Cortex of kidney (tissue), 1 donor: Measurements from ENCODE around the gene ARHGAP26.
"Not testable (repeated sequence)": the region's sequence is repeated elsewhere in the genome, so short reads cannot be mapped to it uniquely, and the experiment has no call there.

ENCODE experiments used
- DNase-seq: peaks from one replicate; lab custom pipeline; 2025; lab: John Stamatoyannopoulos, UW

ARHGAP26 gene

DNA sequence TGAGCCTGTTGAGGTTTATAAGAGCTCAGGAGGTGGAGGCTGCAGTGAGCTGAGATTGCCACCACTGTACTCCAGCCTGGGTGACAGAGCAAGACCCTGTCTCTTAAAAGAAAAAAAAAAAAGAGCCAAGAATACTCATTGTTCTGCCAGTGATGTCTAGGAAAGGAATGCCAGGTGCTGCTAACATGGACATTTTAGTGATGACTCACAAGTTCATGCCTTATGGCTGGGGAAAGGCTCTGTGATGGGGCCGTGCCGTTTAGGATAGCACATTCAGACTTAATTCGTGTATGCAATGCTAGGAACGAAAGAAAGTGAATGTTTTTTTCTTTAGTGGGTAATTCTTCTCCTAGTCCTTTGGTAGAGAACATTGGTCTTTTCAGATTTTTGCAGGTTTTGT, 134.2 kb downstream of the ARHGAP26 start:
- DNase-seq, result no peak

DNA sequence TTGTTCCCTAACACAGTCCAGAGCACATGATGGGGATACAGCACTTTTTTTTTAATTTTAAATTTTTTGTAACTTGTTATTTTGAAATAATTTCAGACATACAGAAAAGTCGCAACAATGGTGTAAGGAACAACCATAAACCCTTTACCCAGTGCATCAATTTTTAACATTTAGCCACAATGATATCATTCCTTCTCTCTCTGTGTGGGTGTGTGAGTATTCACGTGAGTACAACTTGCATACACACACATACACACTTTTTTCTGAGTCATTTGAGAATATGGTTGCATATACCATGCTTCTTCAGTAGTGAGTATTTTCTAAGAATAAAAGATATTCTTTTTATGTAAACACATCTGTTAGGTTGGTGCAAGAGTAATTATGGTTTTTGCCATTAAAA, 135.2 kb downstream of the ARHGAP26 start:
- no peak for DNase-seq

DNA sequence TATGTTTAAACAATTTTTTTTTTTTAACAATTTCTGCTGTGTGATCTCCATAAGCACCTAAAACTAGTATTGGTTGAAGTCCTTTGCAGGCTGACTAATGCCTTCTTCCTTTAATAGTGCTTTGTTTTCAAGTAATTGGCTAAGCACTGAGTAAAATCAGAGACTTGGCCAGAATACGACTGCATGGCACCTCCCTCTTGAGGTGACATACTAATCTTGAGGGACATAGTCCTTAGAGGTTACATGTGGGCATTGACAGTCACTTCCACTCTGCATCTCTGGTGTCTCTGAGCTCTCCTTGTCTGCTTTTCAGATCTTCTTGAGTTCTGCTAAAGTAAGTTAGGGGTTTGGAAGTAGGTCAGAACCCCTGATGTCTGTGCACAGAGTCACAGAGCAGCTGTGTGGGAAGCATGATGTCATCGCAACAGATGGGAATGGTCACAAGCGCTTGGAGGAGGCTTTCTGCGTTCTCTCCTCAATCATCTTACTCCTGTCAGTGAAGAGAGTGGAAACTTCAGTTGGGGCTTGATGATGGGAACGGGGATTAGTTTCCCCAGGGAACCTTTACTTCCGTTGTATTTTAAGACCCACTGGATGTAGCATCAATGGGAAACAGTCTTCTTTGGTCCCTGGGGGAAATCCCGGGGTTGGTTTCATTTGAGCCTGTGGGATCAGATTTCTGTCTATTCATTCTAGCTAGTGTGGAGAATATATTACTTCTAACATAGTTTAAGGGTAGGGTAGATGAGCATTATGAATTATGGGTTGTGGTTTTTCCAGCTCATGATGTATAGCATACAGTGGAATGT, 136.9 kb downstream of the ARHGAP26 start:
- no peak for DNase-seq

DNA sequence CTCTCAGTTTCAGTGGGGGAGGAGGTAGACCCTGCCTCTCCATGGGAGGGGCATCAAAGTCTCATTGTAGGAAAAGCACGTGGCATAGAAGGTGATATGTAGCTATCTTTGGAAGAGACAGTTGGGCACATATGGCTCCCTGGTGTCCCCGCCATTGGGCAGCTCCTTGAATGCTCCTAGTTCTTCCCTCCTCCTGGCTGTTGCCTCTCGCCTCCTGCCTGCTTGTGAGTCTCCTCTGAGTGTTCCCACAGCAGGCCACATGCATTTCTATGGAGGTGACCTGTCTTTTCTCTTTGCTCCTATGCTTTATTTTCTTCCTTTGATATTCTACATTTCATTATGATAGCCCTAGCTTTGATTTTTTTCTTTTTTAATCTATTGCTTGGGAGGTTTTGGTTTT, 138.5 kb downstream of the ARHGAP26 start:
- no peak for DNase-seq

DNA sequence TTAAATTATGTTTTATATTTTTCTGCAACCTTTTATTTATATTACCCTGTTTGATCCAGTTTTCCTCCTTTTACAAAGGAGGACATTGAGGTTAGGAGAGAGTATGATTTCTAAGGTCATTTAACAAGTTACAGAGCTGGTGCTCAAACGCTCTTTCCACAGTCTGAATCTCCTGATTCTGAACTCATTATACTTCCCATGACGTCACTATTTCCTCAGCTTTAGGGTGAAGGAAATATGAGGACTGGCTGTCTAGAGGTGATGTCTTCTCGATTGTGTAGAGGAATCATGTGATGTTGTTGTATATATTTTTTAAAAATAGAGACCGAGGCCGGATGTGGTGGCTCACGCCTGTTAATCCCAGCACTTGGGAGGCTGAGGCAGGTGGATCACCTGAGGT, 140.0 kb downstream of the ARHGAP26 start:
- DNase-seq, result no peak

DNA sequence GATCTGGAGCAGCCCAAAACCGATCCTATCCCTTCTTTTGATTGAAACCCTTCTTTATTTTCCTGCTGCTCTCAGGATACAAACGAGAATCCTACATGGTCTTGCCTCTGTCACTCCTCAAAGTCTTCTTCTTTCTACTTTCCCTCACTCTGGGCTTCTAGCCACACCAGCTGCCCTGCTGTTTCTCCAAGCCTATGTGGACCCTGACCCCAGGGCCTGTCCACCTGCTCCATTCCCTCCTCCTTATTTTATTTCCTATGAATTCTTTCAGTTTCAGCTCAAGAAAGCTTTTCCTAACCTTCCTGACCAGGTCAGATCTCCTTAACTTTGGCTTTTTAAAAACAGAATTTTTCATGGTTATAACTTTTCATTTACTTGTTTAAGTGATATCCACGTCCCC, 141.0 kb downstream of the ARHGAP26 start:
- DNase-seq, result no peak

DNA sequence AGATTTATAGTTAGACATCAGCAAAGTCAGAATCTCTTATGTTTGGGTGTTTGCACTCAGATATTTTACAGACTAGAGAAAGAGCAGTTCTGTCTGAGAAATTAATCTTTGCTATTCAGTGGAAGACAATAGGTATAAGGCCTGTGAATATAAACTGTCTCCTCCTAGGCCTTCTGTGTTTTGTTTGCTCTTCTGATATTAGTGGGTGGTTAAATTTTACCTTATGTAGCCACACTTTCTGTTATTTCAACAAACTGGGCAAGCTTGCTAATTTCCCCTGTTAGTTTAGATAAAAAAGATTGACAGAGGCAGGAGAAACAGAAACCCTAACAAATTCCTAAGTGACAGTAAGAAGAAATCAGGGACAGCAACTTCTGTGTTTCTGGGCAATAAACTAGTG, 141.6 kb downstream of the ARHGAP26 start:
- DNase-seq, result no peak

DNA sequence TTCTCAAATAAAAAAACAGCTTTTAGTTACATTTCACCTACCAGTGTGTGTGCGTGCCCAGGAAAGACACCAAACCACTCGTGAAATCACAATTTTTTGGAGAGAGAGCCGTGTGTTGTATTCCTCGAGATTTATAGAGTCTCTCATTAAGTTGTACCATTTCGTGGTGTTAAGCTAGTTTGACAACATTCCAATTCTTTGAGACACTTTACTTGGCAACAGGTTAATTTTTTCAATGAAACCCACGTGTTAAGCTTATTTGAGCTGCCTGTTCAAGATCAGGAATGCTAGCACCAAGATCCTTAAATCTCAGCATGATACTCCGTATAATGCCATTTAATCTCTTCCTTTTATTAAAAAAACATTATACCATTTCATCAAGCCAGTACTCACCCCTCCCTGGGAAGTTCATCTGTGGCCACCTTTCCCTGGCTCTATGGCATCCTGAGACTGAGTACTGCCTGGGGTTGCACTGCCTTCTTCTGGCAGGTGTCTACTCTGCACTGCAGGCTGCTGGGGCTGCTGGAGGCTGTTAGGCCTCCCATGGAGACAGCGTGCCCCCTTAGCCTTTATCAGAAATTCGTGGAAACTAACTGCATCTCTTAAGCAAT, 143.7 kb downstream of the ARHGAP26 start:
- DNase-seq, result no peak

DNA sequence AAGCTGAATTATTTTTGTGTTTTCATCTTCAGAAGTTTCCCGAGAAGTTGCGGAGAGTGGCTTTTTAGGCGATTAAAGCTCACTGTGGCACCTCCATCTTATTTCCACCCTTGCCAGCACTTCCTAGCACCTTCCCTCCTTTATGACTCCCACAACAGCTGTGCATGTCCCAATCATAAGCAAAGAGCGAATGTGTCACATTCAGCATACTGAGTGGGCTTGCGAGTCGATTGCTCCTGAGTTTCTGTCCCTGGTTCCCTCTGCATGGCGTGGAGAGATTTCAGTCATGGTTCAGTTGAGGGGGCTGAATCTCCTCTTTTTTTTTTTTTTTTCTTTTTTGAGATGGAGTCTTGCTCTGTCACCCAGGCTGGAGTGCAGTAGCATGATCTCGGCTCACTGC, 144.9 kb downstream of the ARHGAP26 start:
- no peak for DNase-seq

DNA sequence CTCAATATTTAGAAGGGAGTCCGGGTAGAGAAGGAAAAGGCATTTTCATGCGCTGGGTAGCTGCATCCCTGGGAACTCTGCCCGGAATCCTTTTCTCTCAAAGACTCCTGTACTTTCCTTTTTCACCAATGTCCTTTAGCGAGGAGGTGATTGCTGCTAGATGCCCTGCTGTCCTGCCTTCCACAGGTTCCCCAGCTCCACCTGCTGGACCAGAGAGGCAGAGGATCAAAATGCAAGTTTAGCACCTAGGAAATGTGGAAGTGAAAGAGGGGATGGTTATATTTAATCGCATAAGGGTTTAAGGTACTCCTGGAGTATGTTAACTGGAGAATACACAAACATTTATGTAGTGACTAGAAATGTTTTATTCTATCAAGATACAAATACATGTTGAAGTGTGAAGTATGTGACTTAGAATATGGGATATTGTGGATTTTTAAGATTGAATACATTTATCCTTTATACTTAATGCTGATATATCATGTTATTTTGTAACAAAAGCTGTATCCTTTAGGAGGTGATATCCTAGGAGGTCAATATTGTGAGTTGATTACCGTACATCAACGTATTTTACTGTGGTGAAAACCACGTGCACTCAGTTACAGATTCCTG, 145.7 kb downstream of the ARHGAP26 start:
- DNase-seq, result no peak

DNA sequence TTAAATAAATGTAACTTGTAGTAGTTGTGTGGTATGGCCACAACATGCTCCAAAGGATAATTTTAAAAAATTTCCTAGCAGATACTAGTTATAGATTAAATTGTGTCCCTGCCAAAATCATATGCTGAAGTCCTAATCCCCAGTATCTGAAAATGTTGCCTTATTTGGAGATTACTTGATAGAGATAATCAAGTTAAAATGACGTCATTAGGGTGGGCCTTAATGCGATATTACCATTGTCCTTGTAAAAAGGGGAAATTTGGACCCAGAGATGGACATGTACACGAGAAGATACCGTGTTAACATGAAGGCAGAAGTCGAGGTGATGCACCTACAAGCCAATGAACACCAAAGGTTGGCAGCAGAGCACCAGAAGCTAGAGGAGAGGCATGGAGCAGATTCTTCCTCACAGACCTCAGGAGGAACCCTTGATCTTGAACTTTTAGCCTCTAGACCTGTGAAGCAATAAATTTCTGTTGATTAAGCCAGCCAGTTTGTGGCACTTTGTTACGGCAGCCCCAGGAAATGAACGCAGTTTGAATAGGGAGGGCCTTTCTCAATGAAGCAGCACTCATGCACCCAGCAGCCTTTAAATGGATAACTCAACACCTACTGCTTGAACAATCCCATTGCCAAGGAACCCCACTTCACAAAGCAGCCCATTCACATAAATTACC, 148.9 kb downstream of the ARHGAP26 start:
- no peak for DNase-seq

DNA sequence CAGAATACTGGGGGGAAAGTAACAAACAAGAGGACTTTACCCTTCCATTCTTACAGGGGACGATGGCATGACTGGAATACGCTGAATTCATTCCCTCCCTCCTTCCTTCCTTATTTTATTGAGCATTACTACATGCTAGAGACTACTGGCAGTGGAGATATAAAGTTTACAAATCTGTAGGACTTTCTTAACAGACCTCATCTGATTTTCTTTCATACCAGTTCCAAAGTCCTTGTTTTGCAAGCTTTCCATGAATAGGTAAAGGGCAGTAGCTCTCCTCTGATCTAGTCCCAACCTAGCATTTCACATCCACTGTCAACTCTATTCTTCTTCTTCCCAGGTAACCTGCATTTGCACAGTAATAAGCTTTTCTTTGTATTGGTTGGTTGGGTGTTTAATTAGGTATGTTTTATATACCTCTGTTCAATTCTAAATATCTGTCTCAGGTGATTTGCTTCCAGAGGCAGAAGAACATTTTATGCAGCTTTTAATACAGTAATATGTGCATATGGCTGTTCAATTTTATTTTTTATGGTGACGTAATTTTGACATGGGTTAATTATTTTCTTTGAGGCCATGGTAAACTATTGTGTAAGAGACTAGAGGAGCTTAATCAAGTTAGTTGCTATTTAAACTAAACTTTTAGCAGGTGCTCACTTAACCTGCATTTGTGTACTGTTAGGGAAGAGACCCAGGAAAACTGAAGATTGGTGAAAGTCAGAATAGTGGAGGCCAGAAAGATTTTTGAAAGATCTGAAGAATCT, 150.9 kb downstream of the ARHGAP26 start:
- DNase-seq, result no peak

DNA sequence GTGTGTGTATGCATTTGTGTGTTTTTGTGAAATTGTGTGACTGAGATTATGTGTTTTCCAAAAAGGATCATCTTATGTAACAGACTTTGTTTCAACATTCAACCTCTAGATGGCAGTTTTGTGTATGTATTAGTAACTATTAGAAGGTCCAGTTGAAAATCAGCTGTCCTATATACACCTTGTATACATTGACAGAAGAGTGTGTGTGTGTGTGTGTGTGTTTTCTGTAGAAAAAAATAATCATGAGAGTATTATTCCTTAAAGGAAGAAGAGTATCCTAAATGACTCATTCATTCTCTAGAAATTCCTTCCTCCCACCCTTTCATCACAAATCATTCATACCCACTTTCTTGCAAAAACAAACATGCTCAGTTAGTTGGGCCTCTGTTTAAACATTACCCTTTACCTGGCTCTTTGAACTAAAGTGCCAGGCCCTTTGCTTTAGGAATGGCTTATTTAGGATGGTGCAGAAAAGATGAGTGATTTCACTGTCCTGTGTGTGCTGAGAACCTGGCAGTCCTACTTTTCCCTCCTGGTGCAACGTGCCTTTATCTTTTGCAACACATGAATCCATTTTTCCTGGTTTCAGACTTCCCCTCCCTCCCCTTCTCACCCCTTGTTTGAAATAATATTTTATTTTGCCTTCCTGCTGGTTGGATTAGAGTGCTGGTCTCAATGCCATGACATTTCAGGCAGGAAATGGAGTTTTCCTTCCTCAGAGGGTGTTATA, 152.2 kb downstream of the ARHGAP26 start:
- DNase-seq, result no peak

DNA sequence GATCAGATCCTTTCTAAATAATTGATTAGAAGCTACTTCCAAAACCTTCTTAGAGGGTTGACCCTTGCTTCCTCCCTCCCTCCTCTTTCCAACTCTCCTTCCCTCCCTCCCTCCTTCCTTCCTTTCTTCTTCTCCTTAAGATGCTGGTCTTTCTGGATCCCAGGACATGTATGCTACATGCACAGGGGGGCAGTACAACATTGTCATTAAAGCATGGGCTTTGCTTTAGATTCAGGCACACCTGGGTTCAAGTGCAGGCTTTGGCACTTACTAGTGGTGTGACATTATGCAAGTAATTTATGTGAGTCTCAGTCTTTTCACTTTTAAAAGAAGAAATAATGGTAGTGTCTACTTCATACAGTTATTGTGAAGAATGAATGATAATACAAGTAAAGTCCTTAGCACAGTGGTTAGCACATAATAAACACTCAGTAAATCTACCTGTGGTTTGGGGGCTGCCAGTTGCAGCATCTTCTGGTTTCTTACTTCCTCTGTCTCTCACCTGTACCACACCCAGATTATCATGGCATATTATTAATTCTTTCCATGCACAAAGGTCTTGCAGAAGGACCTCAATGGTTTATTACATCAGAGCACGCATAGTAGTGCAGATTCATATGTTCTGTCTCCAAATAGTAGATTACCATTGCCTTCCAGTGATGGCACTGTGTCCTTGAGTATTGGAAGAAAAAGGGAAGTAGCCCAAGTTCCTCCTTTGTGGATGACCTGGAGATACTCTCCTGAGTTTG, 154.1 kb downstream of the ARHGAP26 start:
- no peak for DNase-seq

DNA sequence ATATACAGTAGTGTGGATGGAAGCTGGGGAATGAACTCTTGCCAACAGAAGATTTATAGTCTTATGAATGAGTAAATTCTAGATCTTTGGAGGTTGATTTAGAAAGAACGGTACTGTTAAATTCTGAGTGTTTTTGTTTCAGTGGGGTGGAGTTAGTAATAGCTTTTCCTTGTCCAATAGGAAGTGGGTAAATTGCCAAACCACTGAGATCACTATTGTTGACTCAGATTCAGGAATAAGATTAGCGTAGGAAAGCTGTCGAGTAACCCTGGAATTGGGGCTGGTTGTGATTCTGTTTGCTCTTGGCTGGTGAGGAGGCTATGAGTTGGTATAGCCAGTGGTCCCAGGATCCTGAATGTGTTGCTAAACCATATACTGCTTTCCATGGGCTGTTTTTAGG, 155.6 kb downstream of the ARHGAP26 start:
- no peak for DNase-seq

DNA sequence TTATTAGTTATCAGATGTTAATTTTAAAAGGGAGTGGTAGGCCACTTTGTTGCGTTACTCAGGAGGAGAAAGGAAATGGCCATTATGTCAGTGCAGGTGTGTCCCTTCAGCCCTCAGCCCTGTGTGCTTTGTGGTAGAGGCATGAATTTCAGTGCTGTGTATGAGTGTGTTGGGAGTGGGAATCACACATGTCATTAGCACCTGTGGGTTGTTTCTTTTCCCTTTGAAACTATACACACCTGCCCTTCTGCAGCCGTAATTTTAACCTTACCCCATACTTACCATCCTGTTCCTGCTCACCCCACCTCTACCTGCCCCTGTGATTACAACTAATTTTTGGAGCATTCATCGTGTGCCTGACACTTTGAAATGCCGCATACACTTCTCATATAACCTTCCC, 156.4 kb downstream of the ARHGAP26 start:
- DNase-seq, result no peak

DNA sequence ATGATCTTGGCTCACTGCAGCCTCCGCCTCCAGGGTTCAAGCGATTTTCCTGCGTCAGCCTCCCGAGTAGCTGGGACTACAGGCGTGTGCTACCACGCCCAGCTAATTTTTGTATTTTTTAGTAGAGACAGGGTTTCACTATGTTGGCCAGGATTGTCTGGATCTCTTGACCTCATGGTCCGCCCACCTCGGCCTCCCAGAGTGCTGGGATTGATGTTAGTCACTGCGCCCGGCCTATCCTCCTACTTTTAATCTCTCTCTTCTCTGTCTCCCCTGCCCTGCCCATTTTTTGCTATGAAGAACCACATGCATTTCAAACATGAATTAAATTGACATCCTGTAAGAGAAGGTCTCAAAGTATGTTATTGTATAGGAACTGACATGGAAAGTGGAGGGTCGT, 158.8 kb downstream of the ARHGAP26 start:
- not testable (repeated sequence) for DNase-seq

DNA sequence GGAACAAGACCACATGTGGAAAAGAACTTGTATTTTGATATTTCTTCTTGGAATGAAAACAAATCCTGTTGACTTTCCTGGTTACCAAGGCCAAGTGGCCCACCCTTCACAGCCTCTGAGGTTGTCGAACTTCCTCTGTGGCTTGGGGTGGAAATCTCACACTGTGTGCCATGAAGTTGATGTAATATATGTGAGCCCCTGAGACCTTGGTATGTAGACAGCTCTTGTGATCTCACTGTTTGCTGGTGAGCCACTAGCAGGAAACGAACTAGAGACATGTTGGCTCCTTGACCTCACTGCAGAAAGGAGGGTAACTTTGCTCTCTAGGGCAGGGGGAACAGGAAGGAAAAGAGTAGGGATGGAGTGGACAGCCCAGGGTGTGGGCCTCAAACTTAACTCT, 159.4 kb downstream of the ARHGAP26 start:
- no peak for DNase-seq

DNA sequence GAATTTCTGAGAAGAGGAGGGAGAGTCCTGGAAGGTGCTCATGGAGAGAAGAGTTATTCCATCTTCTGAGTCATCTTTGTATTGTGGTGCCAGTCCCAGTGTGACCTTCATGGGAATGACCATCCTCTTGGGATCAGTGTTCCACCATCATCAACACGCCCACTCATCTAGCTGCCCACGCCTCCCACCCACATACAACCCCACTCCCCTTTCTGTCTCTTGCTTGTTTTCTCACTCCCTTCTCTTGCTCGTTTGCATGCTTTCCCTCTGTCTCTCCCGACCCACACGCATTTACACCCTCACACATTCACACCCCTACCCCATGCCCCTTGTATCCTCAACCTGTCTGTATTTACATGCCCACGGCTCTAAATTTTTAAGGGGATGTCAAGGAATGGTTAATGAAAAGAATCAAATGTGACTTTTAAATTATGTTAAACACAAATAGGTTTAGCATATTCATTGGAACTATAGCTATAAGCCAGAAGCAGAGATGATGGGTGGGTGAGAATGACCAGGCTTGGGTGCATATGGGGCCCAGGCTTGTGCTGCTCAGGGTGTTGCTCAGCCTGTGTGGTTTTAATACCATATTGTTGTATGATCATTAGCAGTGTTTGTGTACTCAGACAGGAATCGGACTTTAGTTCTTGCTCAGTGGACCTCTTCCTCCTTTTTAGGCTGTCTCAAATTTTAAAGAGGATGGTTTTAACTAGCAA, 160.4 kb downstream of the ARHGAP26 start:
- no peak for DNase-seq
